ENCODE data around the gene ZNF605.

DNA sequence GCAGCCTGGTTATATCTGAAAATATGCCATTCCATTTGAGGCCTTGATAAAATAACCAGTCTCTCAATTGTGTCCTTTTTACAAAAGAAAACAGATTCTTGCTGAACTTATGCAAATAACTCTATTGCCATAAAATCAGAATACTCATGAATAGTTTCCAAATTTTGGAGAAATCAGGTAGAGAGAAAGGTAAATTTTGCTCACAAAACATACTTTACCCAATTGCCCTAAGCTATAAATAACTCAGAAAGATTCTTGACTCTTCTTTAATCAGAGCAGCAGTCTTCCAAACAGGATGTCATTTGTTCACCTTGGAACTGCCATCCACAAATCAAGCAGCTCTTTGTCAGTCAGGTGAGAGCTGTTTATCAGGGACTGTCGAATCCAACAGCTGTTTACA, 42.6 kb upstream of the ZNF605 start:
- TF ChIP-seq, protein P1, sequence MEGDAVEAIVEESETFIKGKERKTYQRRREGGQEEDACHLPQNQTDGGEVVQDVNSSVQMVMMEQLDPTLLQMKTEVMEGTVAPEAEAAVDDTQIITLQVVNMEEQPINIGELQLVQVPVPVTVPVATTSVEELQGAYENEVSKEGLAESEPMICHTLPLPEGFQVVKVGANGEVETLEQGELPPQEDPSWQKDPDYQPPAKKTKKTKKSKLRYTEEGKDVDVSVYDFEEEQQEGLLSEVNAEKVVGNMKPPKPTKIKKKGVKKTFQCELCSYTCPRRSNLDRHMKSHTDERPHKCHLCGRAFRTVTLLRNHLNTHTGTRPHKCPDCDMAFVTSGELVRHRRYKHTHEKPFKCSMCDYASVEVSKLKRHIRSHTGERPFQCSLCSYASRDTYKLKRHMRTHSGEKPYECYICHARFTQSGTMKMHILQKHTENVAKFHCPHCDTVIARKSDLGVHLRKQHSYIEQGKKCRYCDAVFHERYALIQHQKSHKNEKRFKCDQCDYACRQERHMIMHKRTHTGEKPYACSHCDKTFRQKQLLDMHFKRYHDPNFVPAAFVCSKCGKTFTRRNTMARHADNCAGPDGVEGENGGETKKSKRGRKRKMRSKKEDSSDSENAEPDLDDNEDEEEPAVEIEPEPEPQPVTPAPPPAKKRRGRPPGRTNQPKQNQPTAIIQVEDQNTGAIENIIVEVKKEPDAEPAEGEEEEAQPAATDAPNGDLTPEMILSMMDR (IDR thresholded peaks at IDR 0.05): no peak
- TF ChIP-seq EP300 (IDR thresholded peaks at IDR 0.05; ENCODE audit: low read depth): no peak
